K562 (cell line): ENCODE data around the gene ST6GALNAC2. TPM values are rescaled to one million over a fixed set of nuclear protein-coding genes. Genes with fewer than 3 reads are reported as not detected.
A peak's percentile ranks its signal among the peaks of the same experiment; 100 is the strongest.

ENCODE experiments used
- FOSL1 ChIP-seq: fragments of 200-800 bp; sonication (Bioruptor generic); conservative IDR thresholded peaks from 2 replicates; pipeline ENCODE4 v1.6.1; 2016; ENCODE audit warnings: missing genetic modification characterization, missing compliant biosample characterization
- L3MBTL2 ChIP-seq: fragments of 450-650 bp; IDR thresholded peaks from 2 replicates; pipeline ENCODE4 v1.6.1; 2016; ENCODE audit warnings: mild to moderate bottlenecking, moderate library complexity
- MNT ChIP-seq, 2 experiments: fragments of 450-650 bp; conservative IDR thresholded peaks; 2 replicates each; pipeline ENCODE4 v1.6.1; 2017; ENCODE audit warnings: mild to moderate bottlenecking in 2 of 2, moderate library complexity in 2 of 2
- MTA2 ChIP-seq: fragments of 450-650 bp; IDR thresholded peaks from 2 replicates; pipeline ENCODE4 v1.6.1; 2016; ENCODE audit warnings: low read depth
- PCBP2 ChIP-seq: fragments of 200-400 bp; formaldehyde crosslinking; IDR thresholded peaks from 2 replicates; pipeline ENCODE4 v1.6.1; 2018; ENCODE audit warnings: low read length, low read depth, mild to moderate bottlenecking, moderate library complexity; ENCODE audit not compliant: poor library complexity, severe bottlenecking
- TCF3 ChIP-seq: sonication (generic); formaldehyde crosslinking; IDR thresholded peaks from 2 replicates; pipeline ENCODE4 v1.4.0; 2020; ENCODE audit warnings: mild to moderate bottlenecking, missing genetic modification reagents
- YY1 ChIP-seq, 3 experiments: IDR thresholded peaks; 2 replicates each; pipeline ENCODE4 v1.6.1; 2011; ENCODE audit warnings: low read length in 2 of 3, mild to moderate bottlenecking in 2 of 3, moderate library complexity in 2 of 3, borderline replicate concordance in 1 of 3, control low read depth in 1 of 3, low read depth in 1 of 3; ENCODE audit not compliant: insufficient read depth in 3 of 3, insufficient replicate concordance in 2 of 3, control insufficient read depth in 1 of 3, insufficient read length in 1 of 3; ENCODE audit errors: extremely low read depth in 1 of 3
- polyA plus RNA-seq, 8 experiments: library from polyadenylated mRNA; depleted of rRNA in 4 of 8; stranded (reverse) in 5 of 8; unstranded in 3 of 8; fragments of >200 nt; fragmentation: Nextera tagmentation in 2 of 8; fragmentation: Illumina TruSeq in 1 of 8; extraction: Ambion mirVana in 2 of 8; extraction: Trizol in 1 of 8; gene quantifications; 2 replicates each; pipeline versions ENCODE4 v1.2.1 to v1.2.3, GENCODE V29; 2011 to 2014; ENCODE audit warnings: inconsistent platforms in 1 of 8, missing spikeins in 1 of 8
- total RNA-seq, 7 experiments: library from RNA; depleted of rRNA in 6 of 7; stranded (reverse); fragments of >200 nt in 6 of 7; fragmentation: Illumina TruSeq in 2 of 7; extraction: Trizol in 2 of 7; gene quantifications; 2 replicates each; pipeline versions ENCODE4 v1.2.1 to v1.2.3, GENCODE V29; 2011 to 2021; ENCODE audit warnings: low replicate concordance in 1 of 7
- TF ChIP-seq, protein P1 (sequence below): fragments of 450-650 bp; IDR thresholded peaks from 2 replicates; pipeline ENCODE4 v1.6.1; 2016; ENCODE audit warnings: missing biosample characterization, missing genetic modification characterization

ST6GALNAC2 gene
- total and polyA plus RNA-seq, 9 of the 15 experiments (the other 6 are each of a cell fraction or from before 2014, with no cell fraction given) = 0.18 TPM; not detected in 8

GRCh38 chr17:76562734-76563148 lies 22.9 kb downstream of the ST6GALNAC2 start (continued):
- TF ChIP-seq FOSL1 (tag) (peak; percentile 94), MTA2 (0 out of 2 replicates have a peak, but pooled peaks have one; percentile 31), YY1 (IDR thresholded peaks at IDR 0.05; ENCODE audit: borderline replicate concordance in 1 of 3, control insufficient read depth in 1 of 3, extremely low read depth in 1 of 3, insufficient read depth in 3 of 3, insufficient read length in 1 of 3, insufficient replicate concordance in 2 of 3, low read depth in 1 of 3, low read length in 2 of 3) (peak in 1 of 3 experiments; percentile 76), L3MBTL2 (peak; percentile 76), PCBP2 (no peak), TCF3 (CRISPR knock-in tag) (0 out of 2 replicates have a peak, but pooled peaks have one; percentile 8), MNT (conservative IDR thresholded peaks at IDR 0.05) (peak; percentile 32 to 69; a peak in 3 of 4 replicates)
- TF ChIP-seq, protein P1, sequence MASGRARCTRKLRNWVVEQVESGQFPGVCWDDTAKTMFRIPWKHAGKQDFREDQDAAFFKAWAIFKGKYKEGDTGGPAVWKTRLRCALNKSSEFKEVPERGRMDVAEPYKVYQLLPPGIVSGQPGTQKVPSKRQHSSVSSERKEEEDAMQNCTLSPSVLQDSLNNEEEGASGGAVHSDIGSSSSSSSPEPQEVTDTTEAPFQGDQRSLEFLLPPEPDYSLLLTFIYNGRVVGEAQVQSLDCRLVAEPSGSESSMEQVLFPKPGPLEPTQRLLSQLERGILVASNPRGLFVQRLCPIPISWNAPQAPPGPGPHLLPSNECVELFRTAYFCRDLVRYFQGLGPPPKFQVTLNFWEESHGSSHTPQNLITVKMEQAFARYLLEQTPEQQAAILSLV (tag) = no peak
